Activated CD8-positive, alpha-beta memory T cell treated with anti-CD3 and anti-CD28 coated beads for 48 hours (primary cell): ENCODE measurements around the gene TRPC4.

Experiments used
- DNase-seq, 3 experiments: peaks; one replicate each; pipeline ENCODE4 v3.0.0-alpha.2; 2020; ENCODE audit warnings: low read depth in 2 of 3, low spot score in 2 of 3

Gene TRPC4

DNA sequence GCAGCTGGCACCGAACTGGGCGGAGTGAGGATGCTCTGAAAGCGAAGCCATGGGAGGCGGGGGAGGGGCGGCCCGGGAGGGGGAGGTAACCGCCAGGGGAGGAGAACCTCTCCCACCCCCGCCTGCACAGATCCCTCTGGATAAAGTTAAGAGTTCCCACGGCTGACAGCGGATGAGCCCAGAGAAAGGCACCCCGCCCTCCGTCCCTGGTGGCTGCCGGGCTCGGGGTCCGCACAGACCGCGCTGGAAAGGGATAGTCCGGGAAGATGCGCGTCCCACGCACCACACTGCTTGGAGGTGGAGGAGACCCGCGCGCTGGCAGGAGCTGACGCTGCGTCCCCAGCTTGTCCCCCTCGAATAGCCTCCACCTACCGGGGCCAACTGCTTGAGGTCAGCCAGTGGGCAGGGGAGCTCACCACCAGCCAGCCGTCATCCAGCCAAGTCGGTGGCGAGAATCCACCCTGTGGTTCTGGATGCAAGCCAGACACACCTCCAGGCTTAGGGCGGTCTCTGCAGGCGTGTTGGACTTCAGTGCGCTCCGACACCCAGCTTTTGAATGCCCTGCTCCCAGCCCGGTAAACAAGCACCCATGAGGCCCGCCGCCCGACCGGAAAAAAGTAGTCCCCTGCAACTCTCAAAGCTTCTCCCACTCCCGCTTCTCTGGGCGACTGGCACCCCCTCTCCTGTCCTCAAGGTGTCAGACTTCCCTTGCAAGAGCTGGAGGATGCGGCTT, at the start of gene TRPC4:
TRPC4 (minus strand) TSS at position 17 of the 733 bp plus-strand sequence. CDS start 86,439 bp downstream, outside the sequence.
- DNase-seq: no peak

DNA sequence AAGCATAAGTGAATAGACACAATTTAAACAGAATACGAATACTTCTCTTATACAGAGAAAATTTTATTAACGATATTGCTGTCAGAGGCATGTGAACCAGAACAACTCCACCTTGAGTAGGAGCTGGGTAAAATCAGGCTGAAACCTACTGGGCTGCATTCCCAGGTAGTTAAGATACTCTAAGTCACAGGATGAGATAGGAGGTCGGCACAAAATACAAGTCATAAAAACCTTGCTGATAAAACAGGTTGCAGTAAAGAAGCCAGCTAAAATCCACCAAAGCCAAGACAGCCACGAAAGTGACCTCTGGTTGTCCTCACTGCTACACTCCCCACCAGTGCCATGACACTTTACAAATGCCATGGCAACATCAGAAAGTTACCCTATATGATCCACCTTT, 49.2 kb upstream of the TRPC4 start:
- DNase-seq: no peak

- no peak for DNase-seq
Measured at GRCh38 chr13:37918116-37918714, 48.6 kb upstream of the TRPC4 start.

DNA sequence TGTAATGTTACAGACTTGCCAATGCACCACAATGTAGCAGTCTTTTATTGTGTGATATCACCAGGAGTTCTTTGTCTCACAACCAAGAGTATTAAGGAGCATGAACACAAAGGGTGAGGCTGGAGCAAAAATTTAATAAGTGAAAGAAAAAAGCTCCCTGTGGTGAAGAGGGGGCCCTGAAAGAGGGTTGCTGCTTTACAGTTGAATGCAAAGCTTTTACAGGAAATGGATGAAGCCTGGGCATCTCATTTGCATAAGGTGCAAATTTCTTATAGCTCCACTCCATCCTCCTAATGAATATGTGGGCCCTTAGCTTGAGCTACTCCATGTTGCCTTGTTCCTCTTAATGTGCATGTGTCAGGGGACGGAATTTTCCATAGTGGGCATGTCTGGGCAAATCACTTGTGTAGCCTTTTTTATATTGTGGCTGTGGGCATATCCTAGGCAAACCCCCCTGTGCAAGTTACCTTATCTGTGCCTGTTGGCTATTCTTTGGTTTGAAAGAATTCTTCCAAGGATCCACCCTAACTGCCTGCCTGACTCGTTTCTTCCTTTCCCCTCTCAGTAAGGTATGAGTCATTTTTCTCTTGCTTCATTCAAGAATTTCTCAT, 45.3 kb upstream of the TRPC4 start:
- no peak for DNase-seq

DNA sequence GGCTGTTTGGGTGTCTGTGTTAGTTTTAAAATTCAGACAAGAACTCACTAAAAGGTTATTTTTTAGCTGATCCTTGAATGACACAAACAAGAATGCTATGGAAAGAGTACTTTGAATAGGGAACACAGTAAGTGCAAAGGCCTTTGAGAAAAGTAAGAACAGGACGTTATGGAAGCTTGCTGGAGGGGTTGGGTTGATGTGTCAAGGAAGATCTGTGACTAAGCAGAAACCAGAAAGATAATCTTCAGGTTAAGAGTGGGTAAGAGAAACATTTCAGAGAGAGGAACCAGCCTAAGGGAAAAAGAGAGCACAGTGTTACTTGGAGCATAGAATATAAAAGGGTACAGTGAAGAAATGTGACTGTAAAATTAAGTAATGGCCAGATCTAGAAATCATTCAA, 41.2 kb upstream of the TRPC4 start:
- DNase-seq: no peak

DNA sequence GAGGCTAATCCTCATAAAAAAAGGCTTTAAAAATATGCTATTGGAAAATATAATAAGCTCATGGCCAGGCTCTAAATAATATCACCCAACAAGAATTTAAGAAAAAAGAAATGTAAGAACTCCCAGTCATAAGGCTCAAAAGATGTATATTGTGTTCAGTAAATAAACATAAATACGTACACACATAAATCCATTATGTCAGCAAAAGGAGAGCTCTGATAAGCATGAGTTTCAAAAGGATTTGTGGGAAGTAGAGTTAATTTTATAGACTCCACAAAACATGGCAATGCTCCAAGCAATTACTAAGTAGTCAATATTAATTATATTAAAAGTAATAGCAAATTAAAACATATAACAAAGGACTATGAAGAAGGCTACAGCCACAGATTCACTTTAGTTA, 37.3 kb upstream of the TRPC4 start:
- DNase-seq: no peak

DNA sequence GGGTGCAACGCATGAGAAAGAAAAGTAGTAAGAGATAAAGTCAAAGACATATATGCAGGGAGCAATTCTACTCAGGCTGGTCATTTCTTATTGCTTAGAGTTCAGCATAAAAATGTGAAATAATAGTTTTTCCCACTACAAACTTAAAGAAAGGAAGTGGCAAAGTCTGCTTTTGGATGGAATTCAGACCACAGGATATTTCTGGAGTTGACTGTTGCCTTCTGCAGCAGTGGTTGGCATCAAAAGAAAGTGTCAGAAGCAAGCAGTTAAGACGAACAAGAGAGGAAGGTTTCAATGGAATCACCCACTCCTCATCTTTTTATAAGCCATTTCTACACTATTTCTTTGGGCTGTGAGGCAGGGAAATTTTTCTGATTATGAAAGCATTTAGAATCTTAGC, 36.2 kb upstream of the TRPC4 start:
- DNase-seq: no peak

DNA sequence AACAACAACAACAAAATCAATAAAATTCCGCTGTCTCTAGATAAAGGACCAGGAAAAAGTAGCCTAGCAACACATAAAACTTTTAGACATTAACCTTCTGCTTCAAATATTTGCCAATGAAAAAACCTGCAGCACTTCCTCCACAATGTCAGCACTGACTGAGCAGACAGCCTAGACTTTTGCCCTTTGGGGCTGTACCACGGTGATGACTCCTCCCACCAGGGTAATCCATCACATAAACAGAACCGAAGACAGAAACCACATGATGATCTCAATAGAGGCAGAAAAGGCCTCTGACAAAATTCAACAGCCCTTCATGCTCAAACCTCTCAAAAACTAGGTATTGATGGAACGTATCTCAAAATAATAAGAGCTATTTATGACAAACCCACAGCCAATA, 30.2 kb upstream of the TRPC4 start:
- no peak for DNase-seq

- no peak for DNase-seq
Measured at GRCh38 chr13:37893321-37893720, 23.7 kb upstream of the TRPC4 start.

DNA sequence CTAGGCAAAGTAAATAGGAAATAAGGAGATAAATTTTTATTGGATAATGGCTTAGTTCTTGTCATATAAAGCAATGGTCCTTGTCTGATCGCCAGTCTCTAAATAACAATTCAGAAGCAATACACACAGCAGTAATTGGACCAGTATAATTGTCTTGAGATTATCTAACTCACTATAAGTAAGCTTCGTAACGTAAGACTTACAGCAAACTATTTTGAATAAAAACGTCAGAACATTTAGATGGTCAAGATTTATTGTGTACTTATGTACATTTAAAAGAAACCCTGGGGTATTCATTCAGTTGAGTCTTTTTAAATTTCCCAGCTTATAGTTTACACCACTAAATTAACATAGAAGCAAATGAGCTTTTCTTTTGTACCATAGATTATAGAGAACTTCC, 20.2 kb upstream of the TRPC4 start:
- no peak for DNase-seq

GRCh38 chr13:37889102-37889501, 19.5 kb upstream of the TRPC4 start:
- DNase-seq: no peak

- no peak for DNase-seq
Measured at GRCh38 chr13:37886879-37887278, 17.3 kb upstream of the TRPC4 start.

DNA sequence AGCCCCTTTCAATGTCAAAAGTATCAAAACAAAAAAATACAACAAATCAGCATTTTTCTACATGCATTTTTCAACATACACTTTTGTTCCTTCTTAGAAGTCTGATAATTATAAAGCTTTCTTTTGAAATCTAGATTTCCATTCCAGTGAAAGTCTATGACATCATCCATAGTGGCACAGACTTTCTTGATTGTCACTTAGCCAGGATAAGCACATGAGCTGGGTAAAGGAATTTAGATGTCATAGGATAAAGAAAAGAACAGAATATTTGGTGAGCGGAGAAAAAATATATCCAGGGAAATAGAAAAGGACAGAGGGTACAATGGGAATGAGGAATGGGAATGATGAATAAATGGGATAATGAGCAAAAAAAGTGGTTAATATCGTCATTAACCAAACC, 15.1 kb upstream of the TRPC4 start:
- no peak for DNase-seq

DNA sequence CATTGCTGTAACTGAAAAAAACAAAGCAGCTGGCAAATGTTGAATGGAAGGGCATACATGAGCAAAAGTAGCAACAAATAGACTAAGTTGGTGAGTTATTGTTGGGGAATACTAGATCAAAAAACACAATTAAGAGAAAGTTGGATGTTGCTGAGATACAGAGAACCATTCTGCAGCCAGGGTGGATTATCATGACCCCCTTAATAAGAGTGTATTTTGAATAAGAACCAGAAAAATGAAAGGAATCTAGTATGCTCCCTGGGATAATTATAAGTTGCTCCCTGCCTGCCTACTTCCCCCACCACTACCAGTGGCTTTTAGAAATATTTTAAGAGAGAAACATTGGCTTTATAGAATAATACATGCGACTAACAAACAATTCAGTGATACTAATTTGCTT, 14.5 kb upstream of the TRPC4 start:
- DNase-seq: no peak

DNA sequence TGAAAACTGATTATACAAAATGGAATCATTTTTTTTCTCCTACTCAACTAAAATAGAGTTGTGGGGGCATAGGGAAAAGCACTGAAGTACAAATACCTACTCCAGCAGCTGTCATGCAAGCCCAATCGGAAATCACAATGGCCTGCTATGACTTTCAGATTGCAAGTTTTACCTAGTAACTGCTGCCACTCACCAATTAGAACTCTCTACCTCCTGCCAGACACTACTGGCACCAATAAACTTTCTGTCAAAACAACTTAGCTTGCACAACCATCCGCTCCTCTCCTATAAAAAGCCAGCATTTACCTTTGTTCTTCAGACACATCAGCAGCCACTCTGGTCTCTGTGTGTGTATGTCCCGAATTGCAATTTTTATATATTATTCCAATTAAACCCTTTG, 9.3 kb upstream of the TRPC4 start:
- DNase-seq: no peak

DNA sequence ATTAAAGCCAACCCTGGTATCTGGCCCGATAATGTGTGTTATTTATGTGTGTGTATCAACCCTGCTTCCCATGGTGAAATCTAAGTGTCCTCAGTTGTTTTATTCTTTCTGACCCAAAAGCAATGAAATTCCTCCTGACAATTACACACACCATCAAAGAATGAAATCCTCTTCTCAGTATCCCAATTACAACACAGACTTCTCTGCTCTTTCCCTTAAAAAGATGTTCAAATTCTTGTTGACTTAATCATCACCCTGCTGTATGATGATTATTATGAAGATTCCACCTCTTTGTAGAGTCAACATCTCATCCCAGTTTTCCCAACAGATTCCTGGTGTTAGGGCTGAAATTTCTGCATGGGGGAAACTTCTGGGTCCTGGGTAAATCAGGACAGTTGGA, 8.9 kb upstream of the TRPC4 start:
- DNase-seq: no peak

DNA sequence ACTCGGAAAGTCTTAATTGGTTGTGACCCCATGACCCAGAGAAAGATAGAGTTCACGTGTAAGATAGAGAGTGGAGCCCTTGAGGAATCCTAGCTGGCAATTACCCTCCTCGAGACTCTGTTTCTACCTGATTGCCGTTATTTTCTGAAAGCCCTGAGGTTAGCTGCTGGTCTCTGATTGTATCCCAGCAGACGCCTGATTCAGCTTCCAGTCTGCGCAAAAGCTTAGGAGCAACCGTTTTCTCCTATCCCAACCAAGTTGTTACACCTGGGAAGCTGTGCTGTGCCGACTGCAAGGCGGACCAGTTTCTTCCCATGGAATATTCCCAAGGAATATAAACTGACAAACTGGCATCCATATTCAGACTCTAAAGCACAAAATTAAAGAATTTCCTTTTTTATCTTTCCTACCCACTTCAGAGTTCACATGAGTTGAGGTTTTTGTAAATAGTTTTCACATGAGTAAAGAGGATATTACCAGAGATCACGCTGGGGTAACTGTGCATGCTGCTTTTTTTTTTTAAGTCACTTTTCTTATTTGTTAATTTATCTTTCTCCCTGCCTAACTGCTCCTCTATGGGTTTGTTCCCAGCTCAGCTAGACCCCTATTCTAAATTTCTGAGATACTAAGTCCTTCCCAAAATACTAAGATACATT, 1.5 kb upstream of the TRPC4 start:
- DNase-seq: no peak

DNA sequence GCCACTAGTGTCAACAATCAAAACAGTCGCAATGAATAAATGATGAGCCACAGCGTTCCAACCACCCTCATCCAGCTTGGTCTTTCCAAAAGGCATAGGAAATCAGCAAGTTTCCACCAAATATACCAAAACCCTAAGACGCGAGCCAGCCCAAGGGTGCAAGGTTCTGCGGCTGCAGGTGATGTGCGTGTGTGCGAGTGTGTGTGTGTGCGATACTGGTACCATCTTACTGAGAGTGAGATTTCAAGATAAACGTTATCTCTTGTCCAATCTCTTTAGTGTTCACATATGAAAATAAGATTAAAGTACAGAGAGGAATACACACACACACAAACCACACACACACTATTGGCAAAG, 895 bp upstream of the TRPC4 start:
- DNase-seq: no peak

GRCh38 chr13:37869506-37869755, 141 bp downstream of the TRPC4 start:
- no peak for DNase-seq

GRCh38 chr13:37868691-37869505, 674 bp downstream of the TRPC4 start:
- no peak for DNase-seq

GRCh38 chr13:37863708-37864107, 5.9 kb downstream of the TRPC4 start:
- no peak for DNase-seq

DNA sequence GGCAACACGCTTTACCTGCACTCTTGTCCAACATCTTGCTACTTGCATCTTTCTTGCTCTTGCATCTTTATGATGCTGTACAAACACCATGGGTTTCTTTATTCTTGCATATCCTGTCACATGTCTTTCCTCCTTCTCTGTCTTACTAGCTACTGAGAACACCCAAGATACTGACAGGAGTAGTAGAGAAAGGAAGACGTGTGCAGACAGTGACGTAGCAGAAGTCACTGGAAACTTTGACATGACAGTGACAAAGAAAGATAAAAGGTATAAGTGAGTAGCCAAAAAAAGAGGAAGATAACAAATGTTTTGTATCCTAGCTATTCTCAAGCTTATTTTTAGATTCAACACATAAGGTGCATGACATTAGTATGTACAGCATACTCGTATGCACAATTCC, 34.2 kb downstream of the TRPC4 start:
- DNase-seq: no peak
